Measurements from ENCODE around the gene SRCIN1.

The SRCIN1 gene

GRCh38 chr17:38545531-38546225 is 60.1 kb downstream of the SRCIN1 start:
- no peaks in the 10 kb centered on the region for H3K9me3 ChIP-seq (ENCODE audit: control insufficient read depth, low read length)
- no peaks in the 10 kb centered on the region for H3K27me3 ChIP-seq (ENCODE audit: control insufficient read depth, insufficient read depth, low read length, poor library complexity, severe bottlenecking)
- 91% methylated on average over 12 of the region's 12 CpGs for WGBS, 2 experiments
- H3K4me3 ChIP-seq (ENCODE audit: insufficient read depth, low read depth, low read length): no peak overlapping the region
- no peak overlapping the region for H3K27ac ChIP-seq (ENCODE audit: insufficient read depth, low read depth, low read length, poor library complexity, severe bottlenecking)
- no peaks in the 10 kb centered on the region for H3K36me3 ChIP-seq (ENCODE audit: control insufficient read depth, insufficient read depth, low read length)
- H3K4me1 ChIP-seq (ENCODE audit: control insufficient read depth, insufficient read depth, low read length): no peaks in the 10 kb centered on the region

- 88 to 92% methylated on average over 7 of the region's 7 CpGs for WGBS, 2 experiments
- Histone ChIP-seq H3K9me3 (ENCODE audit: control insufficient read depth, low read length) (no peaks in the 10 kb centered on the region), H3K4me3 (ENCODE audit: insufficient read depth, low read depth, low read length) (no peak overlapping the region)
Measured at GRCh38 chr17:38544839-38545209, 60.9 kb downstream of the SRCIN1 start.

GRCh38 chr17:38544175-38544838 is 61.4 kb downstream of the SRCIN1 start:
- Histone ChIP-seq H3K4me1 (ENCODE audit: control insufficient read depth, insufficient read depth, low read length) (no peaks in the 10 kb centered on the region), H3K9me3 (ENCODE audit: control insufficient read depth, low read length) (no peaks in the 10 kb centered on the region), H3K4me3 (ENCODE audit: insufficient read depth, low read depth, low read length) (no peak overlapping the region), H3K27me3 (ENCODE audit: control insufficient read depth, insufficient read depth, low read length, poor library complexity, severe bottlenecking) (no peaks in the 10 kb centered on the region), H3K27ac (ENCODE audit: insufficient read depth, low read depth, low read length, poor library complexity, severe bottlenecking) (no peak overlapping the region), H3K36me3 (ENCODE audit: control insufficient read depth, insufficient read depth, low read length) (no peaks in the 10 kb centered on the region)
- WGBS, 2 experiments: 94% methylated on average over 10 of the region's 10 CpGs

More at GRCh38 chr17:38544839-38545209, 60.9 kb downstream of the SRCIN1 start:
- no peaks in the 10 kb centered on the region for H3K36me3 ChIP-seq (ENCODE audit: control insufficient read depth, insufficient read depth, low read length)
- no peaks in the 10 kb centered on the region for H3K4me1 ChIP-seq (ENCODE audit: control insufficient read depth, insufficient read depth, low read length)
- no peaks in the 10 kb centered on the region for H3K27me3 ChIP-seq (ENCODE audit: control insufficient read depth, insufficient read depth, low read length, poor library complexity, severe bottlenecking)
- no peak overlapping the region for H3K27ac ChIP-seq (ENCODE audit: insufficient read depth, low read depth, low read length, poor library complexity, severe bottlenecking)

GRCh38 chr17:38543403-38544174 is 62.2 kb downstream of the SRCIN1 start:
- no peak overlapping the region for H3K4me3 ChIP-seq (ENCODE audit: insufficient read depth, low read depth, low read length)
- WGBS, 2 experiments: 82% methylated on average over 20 of the region's 20 CpGs
- no peaks in the 10 kb centered on the region for H3K4me1 ChIP-seq (ENCODE audit: control insufficient read depth, insufficient read depth, low read length)
- H3K36me3 ChIP-seq (ENCODE audit: control insufficient read depth, insufficient read depth, low read length): no peaks in the 10 kb centered on the region
- no peaks in the 10 kb centered on the region for H3K9me3 ChIP-seq (ENCODE audit: control insufficient read depth, low read length)
- H3K27me3 ChIP-seq (ENCODE audit: control insufficient read depth, insufficient read depth, low read length, poor library complexity, severe bottlenecking): no peaks in the 10 kb centered on the region
- no peak overlapping the region for H3K27ac ChIP-seq (ENCODE audit: insufficient read depth, low read depth, low read length, poor library complexity, severe bottlenecking)

GRCh38 chr17:38542286-38542685 is 63.5 kb downstream of the SRCIN1 start:
- 90 to 91% methylated on average over 8 of the region's 8 CpGs for WGBS, 2 experiments
- H3K27ac ChIP-seq (ENCODE audit: insufficient read depth, low read depth, low read length, poor library complexity, severe bottlenecking): no peak overlapping the region

GRCh38 chr17:38541281-38541680 is 64.5 kb downstream of the SRCIN1 start:
- 92 to 93% methylated on average over 11 of the region's 11 CpGs for WGBS, 2 experiments
- H3K4me3 ChIP-seq (ENCODE audit: insufficient read depth, low read depth, low read length): no peak overlapping the region
- no peak overlapping the region for H3K27ac ChIP-seq (ENCODE audit: insufficient read depth, low read depth, low read length, poor library complexity, severe bottlenecking)
- H3K4me1 ChIP-seq (ENCODE audit: control insufficient read depth, insufficient read depth, low read length): peaks cover 3% of the 10 kb centered on the region
- H3K27me3 ChIP-seq (ENCODE audit: control insufficient read depth, insufficient read depth, low read length, poor library complexity, severe bottlenecking): no peaks in the 10 kb centered on the region
- H3K9me3 ChIP-seq (ENCODE audit: control insufficient read depth, low read length): no peaks in the 10 kb centered on the region
- no peaks in the 10 kb centered on the region for H3K36me3 ChIP-seq (ENCODE audit: control insufficient read depth, insufficient read depth, low read length)

More at GRCh38 chr17:38542286-38542685, 63.5 kb downstream of the SRCIN1 start:
- H3K4me3 ChIP-seq (ENCODE audit: insufficient read depth, low read depth, low read length): no peak overlapping the region
- H3K36me3 ChIP-seq (ENCODE audit: control insufficient read depth, insufficient read depth, low read length): no peaks in the 10 kb centered on the region
- H3K27me3 ChIP-seq (ENCODE audit: control insufficient read depth, insufficient read depth, low read length, poor library complexity, severe bottlenecking): no peaks in the 10 kb centered on the region
- no peaks in the 10 kb centered on the region for H3K4me1 ChIP-seq (ENCODE audit: control insufficient read depth, insufficient read depth, low read length)
- H3K9me3 ChIP-seq (ENCODE audit: control insufficient read depth, low read length): no peaks in the 10 kb centered on the region

- Histone ChIP-seq H3K36me3 (ENCODE audit: control insufficient read depth, insufficient read depth, low read length) (no peaks in the 10 kb centered on the region), H3K27me3 (ENCODE audit: control insufficient read depth, insufficient read depth, low read length, poor library complexity, severe bottlenecking) (no peaks in the 10 kb centered on the region), H3K27ac (ENCODE audit: insufficient read depth, low read depth, low read length, poor library complexity, severe bottlenecking) (no peak overlapping the region), H3K4me3 (ENCODE audit: insufficient read depth, low read depth, low read length) (no peak overlapping the region), H3K9me3 (ENCODE audit: control insufficient read depth, low read length) (no peaks in the 10 kb centered on the region), H3K4me1 (ENCODE audit: control insufficient read depth, insufficient read depth, low read length) (peaks cover 7% of the 10 kb centered on the region)
- WGBS, 2 experiments: 86 to 95% methylated on average over 11 of the region's 11 CpGs
Measured at GRCh38 chr17:38540514-38541045, 65.2 kb downstream of the SRCIN1 start.

- 89 to 90% methylated on average over 8 of the region's 8 CpGs for WGBS, 2 experiments
- no peaks in the 10 kb centered on the region for H3K27me3 ChIP-seq (ENCODE audit: control insufficient read depth, insufficient read depth, low read length, poor library complexity, severe bottlenecking)
- no peak overlapping the region for H3K27ac ChIP-seq (ENCODE audit: insufficient read depth, low read depth, low read length, poor library complexity, severe bottlenecking)
- H3K4me1 ChIP-seq (ENCODE audit: control insufficient read depth, insufficient read depth, low read length): peaks cover 9% of the 10 kb centered on the region
- no peaks in the 10 kb centered on the region for H3K9me3 ChIP-seq (ENCODE audit: control insufficient read depth, low read length)
- no peak overlapping the region for H3K4me3 ChIP-seq (ENCODE audit: insufficient read depth, low read depth, low read length)
- H3K36me3 ChIP-seq (ENCODE audit: control insufficient read depth, insufficient read depth, low read length): no peaks in the 10 kb centered on the region
Measured at GRCh38 chr17:38539386-38539785, 66.4 kb downstream of the SRCIN1 start.

GRCh38 chr17:38538906-38539305 is 66.8 kb downstream of the SRCIN1 start:
- Histone ChIP-seq H3K4me1 (ENCODE audit: control insufficient read depth, insufficient read depth, low read length) (peaks cover 14% of the 10 kb centered on the region), H3K4me3 (ENCODE audit: insufficient read depth, low read depth, low read length) (no peak overlapping the region), H3K9me3 (ENCODE audit: control insufficient read depth, low read length) (no peaks in the 10 kb centered on the region), H3K36me3 (ENCODE audit: control insufficient read depth, insufficient read depth, low read length) (no peaks in the 10 kb centered on the region), H3K27me3 (ENCODE audit: control insufficient read depth, insufficient read depth, low read length, poor library complexity, severe bottlenecking) (no peaks in the 10 kb centered on the region), H3K27ac (ENCODE audit: insufficient read depth, low read depth, low read length, poor library complexity, severe bottlenecking) (no peak overlapping the region)
- WGBS, 2 experiments: 95% methylated on average over 9 of the region's 9 CpGs

GRCh38 chr17:38536661-38537060 is 69.1 kb downstream of the SRCIN1 start:
- Histone ChIP-seq H3K4me3 (ENCODE audit: insufficient read depth, low read depth, low read length) (no peak overlapping the region), H3K27me3 (ENCODE audit: control insufficient read depth, insufficient read depth, low read length, poor library complexity, severe bottlenecking) (no peaks in the 10 kb centered on the region), H3K36me3 (ENCODE audit: control insufficient read depth, insufficient read depth, low read length) (no peaks in the 10 kb centered on the region), H3K9me3 (ENCODE audit: control insufficient read depth, low read length) (no peaks in the 10 kb centered on the region), H3K4me1 (ENCODE audit: control insufficient read depth, insufficient read depth, low read length) (peaks cover 33% of the 10 kb centered on the region), H3K27ac (ENCODE audit: insufficient read depth, low read depth, low read length, poor library complexity, severe bottlenecking) (no peak overlapping the region)
- 89 to 93% methylated on average over 4 of the region's 4 CpGs for WGBS, 2 experiments
